GM13976 (cell line): ENCODE data around the gene RRP8.
A peak's percentile ranks its signal among the peaks of the same experiment; 100 is the strongest.

Experiments used
- DNase-seq: peaks from one replicate; pipeline ENCODE4 v3.0.0; 2012; ENCODE audit warnings: low spot score
- CTCF ChIP-seq: IDR thresholded peaks from 2 replicates; pipeline ENCODE4 v1.5.1; 2012; ENCODE audit warnings: borderline replicate concordance, mild to moderate bottlenecking; ENCODE audit not compliant: insufficient read depth; ENCODE audit errors: extremely low read depth, missing control alignments, control extremely low read depth
- in situ Hi-C: fragments of 300-500 bp; cut with MboI; formaldehyde crosslinking; loops from one replicate; pipeline ENCODE4 v1.12.0; 2022; ENCODE audit warnings: low sequenced_read_pairs, mixed read lengths, inconsistent platforms; ENCODE audit not compliant: unreplicated experiment

RRP8 gene

GRCh38 chr11:6613496-6613895 lies 10.1 kb upstream of the RRP8 start:
- DNase-seq: no peak
- TF ChIP-seq CTCF: no peak
- in situ Hi-C loops: no loop called here

- peak; percentile 92 for DNase-seq
- TF ChIP-seq CTCF: peak; percentile 47
- in situ Hi-C loops: no loop called here
Measured at GRCh38 chr11:6612213-6613041, 9.0 kb upstream of the RRP8 start, which contains the start of gene TAF10. TSS of gene TAF10 (minus strand) at chr11:6612216. CDS start at chr11:6612189, 27 bp downstream.

GRCh38 chr11:6611963-6612212 lies 8.5 kb upstream of the RRP8 start:
- no peak for DNase-seq
- in situ Hi-C loops: no loop called here
- TF ChIP-seq CTCF: no peak

- peak; percentile 28 for DNase-seq
- TF ChIP-seq CTCF: no peak
- in situ Hi-C loops: no loop called here
Measured at GRCh38 chr11:6611092-6611962, 7.9 kb upstream of the RRP8 start.

- in situ Hi-C loops: no loop called here
- TF ChIP-seq CTCF: no peak
- no peak for DNase-seq
Measured at GRCh38 chr11:6610591-6610990, 7.2 kb upstream of the RRP8 start.

- no peak for DNase-seq
- no peak for TF ChIP-seq CTCF
- in situ Hi-C loops: no loop called here
Measured at GRCh38 chr11:6609502-6610015, 6.1 kb upstream of the RRP8 start.
